ENCODE results near the gene ZNF618.

Gene ZNF618, protein sequence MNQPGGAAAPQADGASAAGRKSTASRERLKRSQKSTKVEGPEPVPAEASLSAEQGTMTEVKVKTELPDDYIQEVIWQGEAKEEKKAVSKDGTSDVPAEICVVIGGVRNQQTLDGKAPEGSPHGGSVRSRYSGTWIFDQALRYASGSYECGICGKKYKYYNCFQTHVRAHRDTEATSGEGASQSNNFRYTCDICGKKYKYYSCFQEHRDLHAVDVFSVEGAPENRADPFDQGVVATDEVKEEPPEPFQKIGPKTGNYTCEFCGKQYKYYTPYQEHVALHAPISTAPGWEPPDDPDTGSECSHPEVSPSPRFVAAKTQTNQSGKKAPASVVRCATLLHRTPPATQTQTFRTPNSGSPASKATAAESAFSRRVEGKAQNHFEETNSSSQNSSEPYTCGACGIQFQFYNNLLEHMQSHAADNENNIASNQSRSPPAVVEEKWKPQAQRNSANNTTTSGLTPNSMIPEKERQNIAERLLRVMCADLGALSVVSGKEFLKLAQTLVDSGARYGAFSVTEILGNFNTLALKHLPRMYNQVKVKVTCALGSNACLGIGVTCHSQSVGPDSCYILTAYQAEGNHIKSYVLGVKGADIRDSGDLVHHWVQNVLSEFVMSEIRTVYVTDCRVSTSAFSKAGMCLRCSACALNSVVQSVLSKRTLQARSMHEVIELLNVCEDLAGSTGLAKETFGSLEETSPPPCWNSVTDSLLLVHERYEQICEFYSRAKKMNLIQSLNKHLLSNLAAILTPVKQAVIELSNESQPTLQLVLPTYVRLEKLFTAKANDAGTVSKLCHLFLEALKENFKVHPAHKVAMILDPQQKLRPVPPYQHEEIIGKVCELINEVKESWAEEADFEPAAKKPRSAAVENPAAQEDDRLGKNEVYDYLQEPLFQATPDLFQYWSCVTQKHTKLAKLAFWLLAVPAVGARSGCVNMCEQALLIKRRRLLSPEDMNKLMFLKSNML

DNA sequence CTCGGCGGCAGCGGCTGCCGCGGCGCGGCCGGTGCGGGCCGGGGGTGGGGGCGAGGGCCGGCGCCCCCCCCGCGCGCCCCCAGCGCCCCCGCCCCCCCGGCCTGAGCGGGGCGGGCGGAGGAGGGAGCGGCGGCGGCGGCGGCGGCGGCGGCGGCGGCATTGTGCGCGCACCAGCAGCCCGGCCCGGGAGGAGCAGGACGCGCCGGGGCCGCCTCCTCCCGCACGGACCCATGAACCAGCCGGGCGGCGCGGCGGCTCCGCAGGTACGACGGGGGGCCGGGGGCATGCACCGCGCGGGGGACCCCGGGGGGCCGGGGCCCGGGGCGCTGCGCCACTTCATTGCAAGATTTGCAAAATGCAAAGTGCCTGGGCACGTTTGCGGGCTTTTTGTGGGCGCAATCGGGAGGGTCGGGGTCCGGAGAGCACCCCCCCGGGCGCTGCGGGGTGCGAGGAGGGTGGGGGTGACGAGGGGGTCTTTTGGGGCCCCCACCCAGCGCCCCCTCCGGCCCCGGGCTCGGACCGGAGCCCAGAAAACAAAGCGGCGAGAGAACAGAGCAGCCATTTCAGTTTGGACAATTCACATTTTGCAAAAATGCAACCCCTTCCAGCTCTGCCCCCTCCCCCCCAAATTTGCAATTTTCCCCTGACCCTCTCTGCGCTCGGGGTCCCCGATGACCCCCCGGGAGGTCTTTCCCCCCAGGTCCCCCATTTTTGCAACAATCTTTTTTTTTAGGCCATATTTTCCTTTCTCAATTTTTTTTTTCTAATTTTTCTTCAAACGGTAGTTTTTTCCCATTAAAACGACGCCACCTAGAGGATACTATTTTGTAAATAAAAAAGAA, at the start of gene ZNF618:
ZNF618 (plus strand) TSS at position 159 of the 842 bp plus-strand sequence; CDS start at position 231, 72 bp downstream.
- no peak for DNase-seq

DNA sequence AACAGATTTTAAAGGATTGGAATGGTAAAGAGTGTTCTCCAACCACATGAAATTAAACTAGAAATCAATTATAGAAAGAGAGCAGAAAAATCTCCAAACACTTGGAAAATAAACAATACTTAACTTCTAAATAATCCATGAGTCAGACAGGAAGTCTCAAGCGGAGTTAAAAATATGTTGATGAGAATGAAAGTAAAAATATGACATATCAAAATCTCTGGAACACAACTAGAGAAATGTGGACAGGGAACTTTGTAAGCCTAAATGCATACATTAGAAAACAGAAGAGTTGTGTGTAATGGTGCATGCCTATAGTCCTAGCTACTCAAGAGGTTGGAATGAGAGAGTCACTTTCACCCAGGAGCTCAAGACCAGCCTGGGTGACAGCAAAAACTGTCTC, 47.9 kb upstream of the ZNF618 start:
- no peak for DNase-seq

DNA sequence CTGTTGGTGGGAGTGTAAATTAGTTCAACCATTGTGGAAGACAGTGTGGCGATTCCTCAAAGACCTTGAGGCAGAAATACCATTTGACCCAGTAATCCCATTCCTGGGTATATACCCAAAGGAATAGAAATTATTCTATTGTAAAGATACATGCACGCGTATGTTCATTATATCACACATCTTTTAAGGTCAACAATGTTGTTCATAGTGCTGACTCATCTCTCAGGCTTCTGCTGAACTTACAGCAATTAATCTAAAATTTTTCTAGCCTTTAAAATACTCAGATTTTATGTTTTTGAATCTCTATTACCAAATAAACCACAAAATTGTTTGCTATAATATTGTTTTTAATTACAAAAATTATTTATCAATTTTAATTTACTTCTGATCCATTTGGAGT, 38.8 kb upstream of the ZNF618 start:
- DNase-seq, result no peak

DNA sequence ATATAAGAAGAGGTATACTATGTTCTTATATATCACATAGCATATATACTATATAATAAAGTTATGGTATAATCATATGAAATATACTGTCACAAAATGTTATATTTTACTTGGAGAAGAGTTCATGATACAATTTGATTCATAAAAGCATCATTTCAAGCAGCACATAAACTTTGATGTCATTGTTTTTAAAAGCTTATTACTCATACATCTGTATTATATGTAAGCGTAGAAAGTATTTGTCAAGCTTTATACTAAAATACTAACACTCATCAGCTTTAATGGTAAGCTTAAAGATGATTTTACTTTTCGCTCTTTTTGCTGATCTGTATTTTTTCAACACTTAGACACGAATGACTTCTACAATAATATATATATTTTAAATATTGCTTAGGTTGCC, 34.0 kb upstream of the ZNF618 start:
- DNase-seq, result no peak

DNA sequence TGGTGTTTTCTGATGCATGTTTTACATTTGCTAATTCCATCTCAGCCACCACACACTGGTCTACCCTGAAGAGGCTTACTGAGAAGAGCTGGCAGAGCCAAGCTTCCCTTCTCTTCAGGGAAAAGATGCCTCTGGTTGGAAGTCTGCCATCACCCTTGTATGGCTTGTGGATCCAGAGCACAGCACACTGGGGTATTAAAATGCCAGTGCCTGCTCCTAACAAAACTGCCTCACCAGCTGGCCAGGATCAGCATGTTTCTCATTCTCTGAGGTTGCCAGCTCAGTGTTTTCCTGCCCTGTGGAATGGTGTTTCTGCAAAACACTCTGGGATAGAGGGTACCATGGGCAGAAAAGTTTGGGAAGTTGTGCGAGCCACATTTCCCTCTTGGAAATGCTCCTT, 31.6 kb upstream of the ZNF618 start:
- DNase-seq, result no peak

DNA sequence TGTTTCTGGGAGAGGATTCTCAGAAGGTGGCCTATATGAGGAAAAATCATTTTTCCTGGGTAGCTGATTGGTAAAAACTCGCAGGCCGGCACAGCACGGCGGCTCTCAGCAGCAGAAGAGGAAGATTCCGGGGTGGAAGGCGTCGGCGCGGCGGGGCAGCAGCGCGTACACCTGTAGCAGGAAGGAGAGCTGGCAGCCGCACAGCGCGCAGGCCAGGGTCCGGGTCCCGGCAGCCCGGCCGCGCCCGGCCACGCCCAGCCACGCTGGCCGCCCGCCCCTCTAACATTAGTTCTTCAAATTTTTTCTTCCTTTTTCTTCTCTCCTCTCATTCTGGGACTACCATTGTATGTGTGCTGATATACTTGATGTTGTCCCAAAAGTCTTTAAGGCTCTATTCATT, 24.8 kb upstream of the ZNF618 start:
- DNase-seq, result no peak

DNA sequence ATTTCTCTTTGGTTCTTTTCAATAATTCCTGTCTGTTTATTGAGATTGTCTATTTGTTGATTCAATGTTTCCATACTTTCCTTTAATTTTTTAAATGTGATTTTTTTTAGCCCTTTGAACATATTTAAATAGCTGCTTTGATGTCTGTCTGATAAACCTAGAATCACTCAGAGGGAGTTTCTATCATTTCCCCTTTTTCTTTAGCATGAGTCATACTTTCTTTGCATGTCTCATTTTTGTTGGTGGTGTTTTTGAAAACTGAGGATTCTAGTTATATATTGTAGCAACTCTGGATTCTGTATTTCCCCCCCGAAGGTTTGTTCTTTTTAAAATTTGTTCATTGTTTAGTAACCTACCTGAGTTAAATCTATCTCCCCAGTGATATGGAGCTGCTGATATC, 24.2 kb upstream of the ZNF618 start:
- DNase-seq, result no peak

DNA sequence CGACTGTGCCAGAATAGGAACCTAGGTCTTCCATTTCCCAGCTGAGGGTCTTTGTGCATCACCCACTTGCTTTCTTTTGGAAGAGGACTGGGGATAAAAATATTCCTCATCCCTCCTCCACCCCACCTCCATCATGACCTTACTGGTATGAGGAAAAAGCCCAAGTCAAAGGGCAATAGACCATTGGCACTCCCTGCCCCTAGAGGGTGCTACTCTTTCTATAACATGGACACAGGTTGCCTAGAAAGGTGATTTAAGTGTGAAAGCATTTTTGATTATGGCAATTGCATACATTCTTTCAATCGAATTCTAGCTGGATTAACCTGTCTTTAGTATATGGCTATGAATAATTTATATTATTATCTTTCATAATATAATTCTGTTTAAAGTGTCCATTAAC, 22.8 kb upstream of the ZNF618 start:
- DNase-seq, result no peak

DNA sequence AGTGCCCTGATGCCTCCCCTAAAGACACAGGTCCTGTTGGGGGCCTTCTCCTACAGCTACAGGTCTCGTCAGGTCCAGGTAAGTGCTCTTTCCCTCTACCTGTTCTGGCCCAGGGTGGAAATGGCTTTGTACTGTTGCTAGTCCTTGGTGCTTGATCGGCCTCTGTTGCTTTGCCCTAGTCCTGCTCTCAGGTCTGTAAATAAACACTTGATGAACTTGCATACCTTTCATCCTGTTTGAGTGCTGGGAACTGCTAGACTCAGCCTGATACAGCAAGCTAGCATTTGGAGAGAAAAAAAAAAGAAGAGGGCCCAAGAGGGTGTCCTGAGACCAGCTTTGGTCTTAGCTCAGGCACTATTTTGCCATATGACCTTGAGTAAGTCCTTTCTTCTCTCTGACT, 21.8 kb upstream of the ZNF618 start:
- no peak for DNase-seq

DNA sequence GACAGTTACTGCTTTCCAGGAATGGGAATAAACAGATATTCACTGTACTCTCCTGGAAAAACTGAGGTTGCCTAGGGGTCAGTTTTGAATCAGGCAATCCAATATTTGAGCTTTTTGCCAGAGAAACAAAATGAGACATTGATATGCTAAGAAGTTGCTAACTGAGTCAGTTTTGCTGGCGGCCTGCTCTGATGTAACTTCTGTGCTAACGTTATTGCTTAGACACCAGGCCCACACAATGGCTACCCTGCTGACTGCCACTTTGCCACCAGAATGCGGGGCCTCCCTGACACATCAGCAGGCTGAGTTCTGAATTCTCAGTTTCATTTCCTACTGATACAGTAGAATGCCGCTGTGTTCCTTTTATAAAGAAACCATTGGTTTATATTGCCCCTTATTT, 18.2 kb upstream of the ZNF618 start:
- no peak for DNase-seq

DNA sequence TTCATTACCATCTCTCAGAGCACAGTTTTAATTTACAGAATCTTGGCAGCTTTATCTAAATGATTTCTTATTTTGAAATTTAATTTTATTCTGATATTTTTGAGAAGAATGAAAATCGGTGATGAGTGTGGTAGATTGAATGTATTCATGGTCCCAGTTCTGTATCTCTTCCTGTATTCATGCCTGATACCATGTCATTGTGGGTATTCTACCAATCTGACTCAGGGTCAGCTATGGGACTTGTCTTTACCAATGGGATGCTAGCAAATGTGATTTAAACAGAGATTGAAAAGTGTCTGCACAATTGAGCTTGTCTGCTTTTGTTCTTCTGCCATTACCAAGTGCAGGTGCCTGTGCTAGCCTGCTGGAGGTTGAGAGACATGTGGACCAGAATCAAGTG, 17.8 kb upstream of the ZNF618 start:
- no peak for DNase-seq

DNA sequence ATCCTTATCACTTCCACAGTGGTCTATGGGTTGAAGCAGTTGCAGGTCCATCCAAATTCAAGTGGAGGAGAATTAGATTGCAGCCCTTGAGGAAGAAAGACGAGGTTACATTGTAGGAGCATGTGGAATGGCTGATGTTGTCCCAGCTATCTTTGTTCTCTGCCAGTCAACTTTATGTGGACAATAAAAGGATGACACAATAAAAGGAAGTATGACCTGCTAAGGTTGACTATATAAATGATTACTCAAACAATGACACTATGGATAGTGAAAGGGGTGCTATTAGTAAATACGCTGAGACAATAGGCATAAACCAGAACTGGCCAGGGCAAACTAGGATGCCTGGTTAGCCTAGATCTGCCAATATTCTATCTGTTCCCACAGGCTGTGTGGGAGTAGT, 12.8 kb upstream of the ZNF618 start:
- DNase-seq, result no peak

DNA sequence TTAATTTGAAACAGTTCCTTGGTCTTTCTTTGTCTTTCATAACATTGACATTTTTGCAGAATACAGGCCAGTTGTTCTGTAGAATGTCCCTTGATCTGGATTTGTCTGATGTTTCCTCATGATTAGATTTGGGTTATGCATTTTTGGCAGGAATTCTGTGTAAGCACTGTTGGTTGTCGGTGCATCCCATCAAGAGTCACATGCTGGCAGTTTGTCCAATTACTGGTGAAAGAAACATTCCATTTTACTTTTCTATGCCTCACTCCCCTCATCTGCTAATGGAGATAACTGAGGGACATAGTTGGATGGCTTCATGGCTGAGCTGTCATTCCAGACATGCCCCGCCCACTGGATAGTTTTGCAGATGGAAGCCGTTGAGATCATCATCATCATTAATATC, 7.6 kb upstream of the ZNF618 start:
- no peak for DNase-seq

DNA sequence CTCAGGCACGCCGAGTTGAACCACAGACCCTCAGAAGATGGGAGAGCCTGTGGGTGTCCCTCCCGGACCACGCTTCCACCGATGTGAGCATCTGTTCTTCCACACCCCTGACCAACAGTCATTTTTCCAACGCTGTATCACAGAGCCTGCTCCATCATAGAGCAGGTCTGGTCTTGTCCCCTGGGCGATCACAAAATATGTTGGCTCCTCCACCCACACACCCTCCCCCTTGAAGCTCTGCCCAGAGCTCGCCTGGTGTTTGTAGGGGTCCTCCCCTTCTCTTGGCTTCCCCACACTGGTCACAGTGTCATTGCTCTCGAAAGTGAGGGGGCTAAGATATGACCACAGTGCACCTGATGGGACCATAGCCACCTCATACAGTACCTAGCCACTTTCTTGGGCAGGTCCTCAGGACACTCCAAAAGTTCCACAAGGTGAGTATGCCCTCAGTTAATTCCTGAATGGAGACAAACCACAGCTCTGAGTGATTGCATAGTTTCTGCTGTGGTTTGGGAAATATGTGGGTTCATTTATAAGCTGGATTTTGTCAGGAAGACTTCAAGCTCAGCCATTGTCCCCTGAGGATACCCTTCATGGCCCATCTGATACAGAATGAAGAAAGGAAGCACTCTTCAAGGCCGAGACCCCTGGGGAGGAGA, 3.5 kb upstream of the ZNF618 start:
- DNase-seq, result no peak

DNA sequence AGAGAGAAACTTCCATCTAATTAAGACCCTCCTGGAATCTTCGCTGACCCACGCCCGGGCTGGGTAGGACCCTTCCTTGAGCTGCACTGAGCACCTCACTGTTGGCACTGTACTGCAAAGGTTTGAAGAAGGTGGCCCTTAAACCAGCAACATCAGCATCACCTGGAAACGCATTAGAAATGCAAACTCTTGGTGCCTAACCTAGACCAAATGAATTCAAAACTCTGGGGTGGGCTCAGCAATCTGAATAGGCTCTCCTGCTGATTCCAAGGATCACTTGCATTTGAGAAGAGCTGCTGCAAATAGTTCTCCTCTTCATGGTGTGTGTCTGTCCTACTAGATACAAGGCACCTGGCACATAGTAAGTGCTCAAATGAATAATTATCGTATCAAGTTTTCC, 2.7 kb upstream of the ZNF618 start:
- DNase-seq, result no peak

DNA sequence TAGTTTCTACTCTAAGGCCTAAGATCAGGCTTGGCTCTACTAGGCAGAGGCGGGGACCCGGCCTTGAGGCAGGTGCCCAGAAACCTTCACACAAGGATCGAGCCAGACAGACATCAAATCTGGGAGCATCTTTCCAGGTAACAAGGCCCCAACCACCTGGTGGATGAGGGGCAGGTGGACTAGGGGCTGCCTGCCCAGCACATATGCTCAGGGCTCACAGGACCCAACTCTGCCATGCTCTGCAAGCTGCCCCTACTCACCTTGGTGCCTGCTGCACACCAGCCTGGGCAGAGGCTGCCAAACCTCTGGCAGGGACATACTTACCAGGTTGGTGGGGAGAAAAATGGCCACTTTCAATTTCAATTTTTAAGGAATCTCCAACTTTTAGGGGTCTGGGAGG, 2.2 kb upstream of the ZNF618 start:
- no peak for DNase-seq

DNA sequence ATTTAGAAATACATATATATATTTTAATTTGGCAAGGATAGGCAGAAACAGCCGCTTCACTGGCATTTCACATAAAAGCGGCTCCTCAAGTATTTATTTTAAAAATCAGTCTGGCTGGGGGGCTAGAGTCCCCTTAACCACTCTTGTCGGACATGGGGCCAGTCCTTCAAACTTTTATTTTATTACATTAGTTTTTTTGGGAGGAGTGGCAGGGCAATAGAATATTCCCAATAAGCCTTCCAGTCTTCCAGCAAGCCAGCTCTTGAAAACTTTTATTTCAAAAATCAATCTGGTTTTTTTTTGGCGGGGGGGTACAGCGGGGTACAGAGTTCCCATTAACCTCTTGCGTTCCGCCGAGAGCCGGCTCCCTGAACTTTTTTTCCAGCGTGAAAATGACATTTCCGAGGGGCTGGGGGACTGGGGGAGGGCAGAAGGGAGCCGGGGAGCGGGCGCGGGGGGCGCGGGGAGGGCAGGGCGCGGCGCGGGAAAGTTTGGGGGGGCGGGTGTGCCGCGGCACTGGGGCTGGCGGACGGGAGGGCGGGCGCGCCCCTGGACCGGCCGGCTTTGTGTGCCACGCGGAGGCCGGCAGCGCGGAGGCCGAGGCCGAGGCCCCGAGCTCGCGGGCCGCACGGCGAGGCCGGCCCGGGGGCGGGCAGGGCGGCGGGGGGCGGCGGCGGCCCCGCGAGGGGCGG, 504 bp upstream of the ZNF618 start:
- DNase-seq, result no peak

DNA sequence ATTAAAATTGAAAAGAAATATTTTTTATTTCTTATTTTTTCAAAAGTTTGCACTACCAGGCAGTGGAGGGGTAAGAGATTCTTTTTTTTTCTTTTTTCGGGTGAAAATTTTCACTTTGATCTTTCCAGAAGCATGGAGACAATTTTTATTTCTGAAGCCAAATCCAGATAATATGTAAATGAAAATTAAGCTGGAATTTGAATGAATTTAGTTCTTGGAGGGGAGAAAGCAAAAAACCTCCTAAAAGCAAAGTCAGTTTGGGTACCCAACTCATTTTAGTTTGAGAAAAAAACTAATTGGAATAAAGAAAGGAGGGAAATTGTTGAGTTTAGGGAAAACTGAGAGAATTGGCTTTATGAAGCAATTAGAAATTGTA, 872 bp downstream of the ZNF618 start:
- no peak for DNase-seq

DNA sequence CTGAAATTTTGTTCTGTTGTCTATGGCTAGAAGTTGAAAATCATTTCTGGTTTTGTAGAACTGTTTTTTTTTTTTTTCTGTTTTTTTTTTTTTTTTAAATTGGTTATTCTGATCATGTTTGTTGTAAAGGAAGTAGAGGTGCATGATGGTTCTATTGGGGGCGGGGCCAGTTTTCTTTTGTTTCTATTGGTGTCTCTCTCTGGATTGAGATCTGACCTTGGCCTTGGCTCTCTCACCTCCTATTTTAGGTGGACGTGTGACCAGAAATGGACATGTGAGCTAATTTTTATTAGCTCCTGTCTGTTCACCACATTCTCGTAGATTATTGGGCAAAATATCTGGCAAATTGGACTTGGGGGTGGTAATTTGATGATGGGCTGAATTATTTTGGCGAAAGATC, 3.2 kb downstream of the ZNF618 start:
- no peak for DNase-seq

DNA sequence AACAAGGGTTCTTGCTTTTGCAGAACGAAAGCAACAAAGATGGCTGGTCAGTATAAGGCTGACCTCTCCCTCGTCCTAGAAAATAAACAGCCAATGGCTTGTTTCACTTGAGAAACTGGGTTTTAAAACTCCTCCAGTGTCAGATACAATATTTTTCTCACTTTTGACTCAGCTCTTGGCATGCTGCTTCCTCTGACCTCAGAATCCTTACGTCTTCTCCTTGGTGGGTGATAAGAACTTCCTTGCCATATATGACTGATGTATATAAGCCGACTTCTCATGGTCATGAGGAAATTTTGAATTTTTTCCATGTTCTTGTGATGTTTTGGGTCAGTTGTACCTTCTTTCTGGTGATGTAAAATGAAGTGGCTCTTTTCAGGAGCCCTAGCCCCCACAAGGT, 3.8 kb downstream of the ZNF618 start:
- DNase-seq, result no peak

DNA sequence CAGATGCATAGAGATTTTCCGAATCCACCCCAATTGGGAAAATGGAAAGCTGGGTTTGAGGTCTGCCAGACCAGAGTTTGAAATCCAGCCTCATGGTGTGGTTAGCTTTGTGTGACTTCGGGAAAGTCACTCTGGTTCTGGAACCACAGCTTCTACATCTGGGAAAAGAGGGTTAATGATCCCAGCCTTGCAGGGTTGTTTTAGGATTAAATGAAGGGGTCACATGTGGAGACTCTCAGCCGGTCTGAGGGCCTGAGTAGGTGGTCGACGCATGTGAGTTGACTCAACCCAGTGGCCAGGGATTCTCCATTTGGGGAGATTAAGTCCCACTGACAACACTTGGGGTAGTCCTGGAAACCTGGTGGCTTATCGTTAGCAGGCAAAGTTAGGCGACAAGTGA, 6.1 kb downstream of the ZNF618 start:
- DNase-seq, result no peak

DNA sequence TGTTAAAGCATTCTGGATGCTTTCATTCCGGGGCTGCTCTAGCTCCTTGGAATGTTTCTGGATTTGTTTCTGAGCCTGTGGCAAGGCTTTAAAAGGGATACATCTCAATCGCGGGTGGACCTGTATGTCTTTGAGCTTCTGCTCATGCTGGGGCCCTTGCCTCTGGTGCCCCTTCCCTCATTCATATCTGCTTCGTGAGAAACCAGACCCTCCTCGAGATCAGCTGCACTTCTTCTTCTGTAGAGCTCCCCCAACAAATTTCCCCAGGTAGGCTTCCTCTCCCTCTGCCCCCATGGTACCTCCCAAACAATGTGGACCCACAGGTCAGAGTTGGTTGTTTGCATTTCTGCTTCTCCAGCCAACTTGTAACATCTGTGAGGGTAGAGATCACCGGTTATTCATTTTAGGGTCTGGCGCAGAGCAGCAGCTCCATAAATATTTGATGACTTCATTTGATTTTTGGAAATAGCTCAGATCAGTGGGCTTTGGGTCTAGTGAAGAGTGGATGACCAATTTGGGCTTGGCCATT, 6.6 kb downstream of the ZNF618 start:
- DNase-seq, result no peak
